ENCODE results near the gene MGME1.

The MGME1 gene

GRCh38 chr20:17971300-17972013, 2.6 kb downstream of the MGME1 start:
- intact Hi-C loops (cut with DNase I): no loop called here
- peak in 1 of 42 donors; percentile 33 for DNase-seq

- DNase-seq: no peak
- intact Hi-C loops (cut with DNase I): no loop called here
Observed at GRCh38 chr20:17972121-17972520, 3.3 kb downstream of the MGME1 start.

GRCh38 chr20:17976305-17976704, 7.5 kb downstream of the MGME1 start:
- intact Hi-C loops (cut with DNase I): no loop called here
- no peak for DNase-seq

DNA sequence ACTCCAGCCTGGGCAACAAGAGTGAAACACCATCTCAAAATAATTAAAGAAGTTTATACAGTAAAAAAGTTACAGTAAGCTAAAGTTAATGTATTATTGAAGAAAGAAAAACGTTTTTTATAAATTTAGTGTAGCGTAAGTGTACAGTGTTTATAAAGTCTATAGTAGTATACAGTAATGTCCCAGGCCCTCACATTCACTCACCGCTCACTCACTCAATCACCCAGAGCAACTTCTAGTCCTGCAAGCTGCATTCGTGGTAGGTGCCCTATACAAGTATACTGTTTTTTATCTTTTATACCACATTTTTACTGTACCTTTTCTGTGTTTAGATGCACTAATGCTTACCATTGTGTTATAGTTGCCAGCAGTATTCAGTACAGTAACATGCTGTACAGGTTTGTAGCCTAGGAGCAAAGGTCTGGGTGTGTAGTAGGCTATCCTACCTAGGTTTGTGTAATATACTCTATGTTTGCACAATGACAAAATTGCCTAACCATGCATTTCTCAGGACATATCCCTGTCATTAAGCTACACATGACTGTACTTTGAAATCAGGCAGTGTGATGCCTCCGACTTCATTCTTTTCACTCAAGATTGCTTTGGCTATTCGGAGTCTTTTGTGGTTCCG, 16.7 kb downstream of the MGME1 start:
- intact Hi-C loops (cut with DNase I): no loop called here
- DNase-seq: no peak

DNA sequence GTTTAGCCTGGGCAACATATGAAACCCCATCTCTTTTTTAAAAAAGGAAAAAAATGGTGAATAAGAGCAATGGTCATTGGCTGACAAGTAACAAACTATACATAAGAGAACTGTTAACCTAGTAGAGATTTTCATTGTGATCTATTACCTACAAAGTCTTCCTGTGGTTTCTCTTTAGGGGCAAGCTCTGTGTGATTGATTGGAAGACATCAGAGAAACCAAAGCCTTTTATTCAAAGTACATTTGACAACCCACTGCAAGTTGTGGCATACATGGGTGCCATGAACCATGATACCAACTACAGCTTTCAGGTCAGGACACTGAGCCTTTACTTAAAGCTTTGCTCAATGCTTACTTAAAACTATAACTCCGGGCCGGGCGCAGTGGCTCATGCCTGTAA, 19.2 kb downstream of the MGME1 start:
- no peak for DNase-seq
- intact Hi-C loops (cut with DNase I): no loop called here

DNA sequence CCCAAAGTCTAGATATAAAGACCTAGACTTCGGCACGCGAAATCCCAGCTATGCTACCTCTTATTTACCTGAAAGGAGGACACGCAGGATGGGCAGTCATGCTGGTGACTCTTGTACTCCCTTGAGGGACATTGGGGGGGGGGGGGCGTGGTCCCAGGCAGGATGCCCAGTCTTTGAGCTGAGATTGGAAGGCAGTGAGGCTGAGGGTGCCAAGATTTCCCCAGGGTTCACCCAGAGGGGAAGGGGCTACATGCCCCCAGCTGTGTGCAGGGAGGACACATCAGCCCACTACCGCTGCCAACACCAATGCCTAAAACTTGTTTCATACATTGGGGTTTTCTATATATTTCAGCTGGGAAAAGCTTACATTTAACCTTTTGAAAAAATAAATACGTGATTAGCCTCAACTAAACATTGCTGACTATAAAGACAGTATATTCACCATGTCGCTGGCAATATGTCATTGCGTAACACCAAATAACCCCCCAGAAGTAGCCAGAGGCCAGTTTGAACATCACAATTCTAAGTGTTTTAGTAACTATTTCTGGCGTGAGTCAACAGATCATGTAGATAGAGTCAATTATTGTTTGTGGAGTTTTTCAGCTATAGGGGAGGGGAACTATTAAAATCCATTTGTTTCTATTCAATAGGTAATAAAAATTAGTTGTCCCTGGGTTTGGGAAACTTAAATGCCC, 21.6 kb downstream of the MGME1 start:
- intact Hi-C loops (cut with DNase I): no loop called here
- no peak for DNase-seq

- intact Hi-C loops (cut with DNase I): no loop called here
Observed at GRCh38 chr20:17992224-17992637, 23.4 kb downstream of the MGME1 start.

GRCh38 chr20:17992847-17993513, 24.2 kb downstream of the MGME1 start:
- intact Hi-C loops (cut with DNase I): no loop called here
- DNase-seq: no peak

More at GRCh38 chr20:17992224-17992637, 23.4 kb downstream of the MGME1 start:
- DNase-seq: no peak

DNA sequence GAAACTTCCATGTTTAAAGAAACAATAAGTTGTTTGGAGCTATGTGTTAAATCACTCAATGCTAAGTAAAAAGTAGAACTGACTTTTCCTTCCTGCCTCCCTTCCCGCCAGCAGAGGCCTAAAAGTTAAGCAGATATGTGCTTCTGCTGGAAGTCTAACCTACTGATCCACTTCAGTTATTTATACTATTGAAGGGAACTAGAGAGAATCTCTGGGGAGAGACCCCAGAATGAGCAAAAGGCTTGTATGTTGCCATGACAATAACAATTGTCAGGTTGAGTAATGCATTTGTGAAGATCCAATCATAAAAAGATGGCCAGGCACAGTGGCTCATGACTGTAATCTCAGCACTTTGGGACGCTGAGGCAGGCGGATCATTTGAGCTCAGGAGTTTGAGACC, 24.7 kb downstream of the MGME1 start:
- intact Hi-C loops (cut with DNase I): no loop called here
- no peak for DNase-seq

DNA sequence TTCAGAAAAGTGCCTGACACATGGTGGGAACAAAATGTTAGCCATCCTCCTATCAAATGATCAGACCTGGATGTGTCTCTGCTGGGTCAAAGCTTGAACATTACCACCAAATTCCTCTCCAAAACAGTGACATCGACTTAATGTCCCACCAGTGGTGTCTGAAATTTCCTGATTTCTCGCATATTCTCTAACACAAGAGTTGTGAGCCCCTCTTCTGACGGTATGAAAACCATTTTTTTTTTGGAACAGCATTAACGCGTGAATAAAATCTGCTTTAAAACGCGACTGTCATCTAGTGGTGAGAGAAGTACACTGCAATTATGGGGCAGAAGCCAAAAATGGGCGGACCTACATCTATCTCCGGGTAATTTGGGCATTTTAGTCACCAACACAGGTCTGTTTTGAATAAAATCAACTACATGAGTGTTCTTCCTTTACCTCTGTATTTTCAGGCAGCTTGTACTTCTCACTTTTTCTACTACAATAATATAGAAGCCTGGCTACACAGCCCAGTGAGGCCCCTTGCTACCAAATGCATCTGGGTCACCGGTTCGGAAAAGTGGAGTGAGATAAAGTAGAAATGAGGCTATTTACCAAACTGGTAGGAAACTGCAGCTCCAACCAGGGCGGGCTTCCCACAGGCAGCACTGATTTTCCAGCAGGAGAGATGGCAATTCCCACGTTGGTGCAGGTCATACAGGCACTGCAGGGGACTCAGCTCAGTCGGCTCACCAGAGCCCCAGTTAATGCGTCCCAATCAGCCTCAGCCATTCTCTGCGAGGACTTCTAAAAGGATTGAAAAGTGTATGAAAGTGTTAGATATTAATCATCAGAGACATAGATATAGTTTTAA, 27.4 kb downstream of the MGME1 start:
- peak in 18 of 42 donors; percentile 24 to 72 (median 43) for DNase-seq
- intact Hi-C loops (cut with DNase I): no loop called here

- DNase-seq: no peak
- intact Hi-C loops (cut with DNase I): no loop called here
Observed at GRCh38 chr20:17998446-17998845, 29.6 kb downstream of the MGME1 start.

- no peak for DNase-seq
- intact Hi-C loops (cut with DNase I): no loop called here
Observed at GRCh38 chr20:17999566-17999965, 30.7 kb downstream of the MGME1 start.

DNA sequence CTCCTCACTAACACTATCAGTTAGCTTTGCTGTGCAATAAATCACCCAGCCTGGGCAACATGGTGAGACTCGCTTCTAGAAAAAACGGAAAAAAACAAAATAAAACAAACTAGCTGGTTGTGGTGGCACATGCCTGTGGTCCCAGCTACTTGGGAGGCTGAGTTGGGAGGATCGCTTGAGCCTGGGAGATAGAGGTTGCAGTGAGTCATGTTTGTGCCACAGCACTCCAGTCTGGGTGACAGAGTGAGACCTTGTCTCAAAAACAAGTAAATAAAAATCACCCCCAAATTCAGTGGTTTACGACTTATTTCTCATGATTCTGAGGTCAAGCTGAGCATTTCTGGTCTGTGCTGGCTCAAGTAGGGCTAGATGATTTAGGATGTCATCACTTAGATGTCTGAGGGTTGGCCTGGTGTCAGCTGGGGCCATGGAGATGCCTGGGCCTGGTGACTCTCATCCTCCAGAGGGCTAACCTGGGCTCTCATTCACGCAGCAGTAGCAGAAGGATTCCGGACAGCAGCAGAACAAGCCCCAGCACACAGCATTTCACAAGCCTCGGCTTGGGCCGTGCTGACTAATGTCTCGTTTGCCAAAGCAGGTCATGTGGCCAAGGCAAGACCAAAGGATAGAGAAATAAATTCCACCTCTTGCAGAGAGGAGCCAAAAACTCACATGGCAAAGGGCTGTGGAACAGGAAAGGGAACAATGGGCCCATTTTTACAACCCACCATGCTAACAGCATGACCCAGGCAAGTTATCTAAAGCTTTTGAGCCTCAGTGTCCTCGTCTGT, 32.5 kb downstream of the MGME1 start:
- intact Hi-C loops (cut with DNase I): no loop called here
- DNase-seq: peak in 34 of 42 donors; percentile 16 to 83 (median 50)

- DNase-seq: no peak
- intact Hi-C loops (cut with DNase I): no loop called here
Observed at GRCh38 chr20:18003897-18004296, 35.1 kb downstream of the MGME1 start.

DNA sequence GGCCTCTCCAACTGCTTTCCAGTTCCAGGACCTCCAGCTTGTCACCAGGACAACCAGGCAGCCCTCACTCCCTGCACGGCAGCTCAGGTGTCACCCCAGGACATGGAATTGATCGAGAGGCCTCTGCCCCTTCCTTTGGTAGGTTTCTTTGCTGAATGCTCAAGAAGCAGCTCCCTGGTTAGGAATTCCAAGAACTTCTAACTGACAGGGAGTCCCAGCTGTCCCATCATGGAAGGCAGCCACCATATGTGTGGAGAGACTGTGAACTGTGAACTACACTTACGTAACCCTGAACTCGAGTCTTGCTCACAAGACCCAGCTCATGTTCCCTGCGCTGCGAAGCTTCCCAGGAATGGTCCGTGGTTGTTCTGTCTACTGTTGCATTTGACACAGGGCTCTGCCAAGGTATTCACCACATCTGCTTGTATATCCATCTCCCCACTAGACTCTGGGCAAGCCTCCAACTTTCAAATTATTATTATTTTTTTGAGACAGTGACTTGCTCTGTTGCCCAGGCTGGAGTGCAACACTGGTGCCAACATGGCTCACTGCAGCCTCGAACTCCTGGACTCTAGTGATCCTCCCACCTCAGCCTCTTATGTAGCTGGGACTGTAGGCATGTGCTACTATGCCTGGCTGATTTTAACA, 35.7 kb downstream of the MGME1 start:
- intact Hi-C loops (cut with DNase I): no loop called here
- DNase-seq: no peak

DNA sequence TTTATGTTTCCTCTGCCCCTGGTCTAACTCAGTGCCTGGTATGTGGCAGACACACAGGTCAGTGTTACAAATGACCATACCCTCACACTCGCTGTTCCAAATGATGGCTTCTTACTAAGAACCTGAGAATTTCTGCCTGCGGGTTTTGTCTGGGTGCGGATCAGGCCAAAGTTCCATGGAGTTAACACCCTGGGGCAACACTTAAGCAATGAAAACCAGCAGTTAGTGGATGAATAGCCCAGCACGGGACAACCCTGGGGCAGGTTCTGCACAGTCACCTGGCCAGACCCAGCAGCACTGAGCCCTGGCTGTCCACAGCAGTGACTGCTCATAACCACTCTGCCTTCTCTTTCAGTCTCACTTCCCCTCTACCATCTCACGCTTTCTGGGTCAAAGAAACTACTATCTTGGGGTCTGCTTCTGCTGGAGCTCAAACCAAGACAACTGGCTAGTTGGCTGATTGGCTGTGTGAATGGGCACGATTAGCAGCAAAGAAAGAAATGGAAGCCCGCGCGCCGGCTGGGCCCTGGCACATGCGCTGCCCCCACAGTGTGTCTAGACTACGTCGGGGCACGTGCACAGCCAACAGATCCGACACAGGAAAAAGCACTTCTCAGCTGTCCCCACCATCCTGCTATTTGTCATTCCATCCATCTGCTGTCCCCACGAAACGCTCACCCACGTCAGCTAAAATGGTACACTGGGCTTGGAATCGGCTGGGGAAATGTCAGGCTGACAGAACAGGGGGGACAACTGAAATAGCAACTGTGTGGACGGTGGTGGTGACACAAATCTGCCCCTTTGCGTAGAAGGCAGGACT, 36.6 kb downstream of the MGME1 start:
- intact Hi-C loops (cut with DNase I): no loop called here
- DNase-seq: no peak

GRCh38 chr20:18005990-18006364, 37.2 kb downstream of the MGME1 start:
- no peak for DNase-seq
- intact Hi-C loops (cut with DNase I): no loop called here
